NCI-H526 (cell line): ENCODE results near the gene GM2A.
"Not testable (repeated sequence)": the region's sequence is repeated elsewhere in the genome, so short reads cannot be mapped to it uniquely, and the experiment has no call there.

Source experiments
- DNase-seq, 2 experiments: peaks; one replicate each; lab custom pipeline; 2025; lab: John Stamatoyannopoulos, UW

GM2A gene

DNA sequence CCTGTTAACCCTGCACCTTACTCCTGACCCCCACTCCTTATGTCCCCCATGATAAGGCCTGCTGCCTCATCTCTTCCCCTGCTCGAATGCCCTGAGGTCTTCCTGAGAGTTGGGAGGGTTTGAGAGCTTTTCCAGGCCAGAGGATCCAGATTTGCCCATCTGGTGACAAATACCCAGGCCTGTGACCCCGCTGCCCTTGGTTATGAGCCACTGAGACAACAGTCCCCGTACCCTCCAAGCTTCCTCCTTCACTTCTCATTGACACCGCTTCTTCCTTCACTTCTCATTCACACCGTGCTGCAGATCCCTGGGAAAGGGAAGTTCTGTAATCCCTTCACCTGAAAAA, 593 bp downstream of the GM2A start:
- no peak for DNase-seq

DNA sequence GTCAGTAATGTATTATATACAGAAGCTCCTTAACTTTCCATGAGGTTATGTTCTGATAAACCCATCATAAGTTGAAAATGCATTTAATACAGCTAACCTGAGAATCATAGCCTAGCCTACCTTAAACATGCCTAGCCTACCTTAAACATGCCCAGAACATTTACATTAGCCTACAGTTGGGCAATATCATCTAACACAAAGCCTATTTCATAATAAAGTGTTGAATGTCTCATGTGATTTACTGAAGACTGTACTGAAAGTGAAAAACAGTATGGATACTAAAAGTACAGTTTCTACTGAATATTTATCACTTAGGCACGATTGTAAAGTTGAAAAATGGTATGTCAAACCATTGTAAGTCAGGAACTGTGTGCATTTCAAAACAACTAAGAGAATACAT, 1.6 kb downstream of the GM2A start:
- DNase-seq: no peak

DNA sequence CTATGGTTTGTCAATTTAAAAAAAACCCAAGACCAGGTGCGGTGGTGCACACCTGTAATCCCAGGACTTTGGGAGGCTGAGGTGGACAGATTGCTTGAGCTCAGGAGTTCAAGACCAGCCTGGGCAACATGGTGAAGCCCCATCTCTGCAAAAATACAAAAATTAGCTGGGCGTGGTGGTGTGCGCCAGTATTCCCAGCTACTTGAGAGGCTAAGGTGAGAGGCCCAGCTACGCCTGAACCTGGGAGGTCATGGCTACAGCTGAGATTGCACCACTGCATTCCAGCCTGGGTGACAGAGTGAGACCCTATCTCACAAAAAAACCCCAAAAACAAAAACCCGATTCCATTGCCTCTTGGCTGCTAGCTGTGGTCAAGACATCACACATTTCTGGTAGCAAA, 2.0 kb downstream of the GM2A start:
- DNase-seq: not testable (repeated sequence)

DNA sequence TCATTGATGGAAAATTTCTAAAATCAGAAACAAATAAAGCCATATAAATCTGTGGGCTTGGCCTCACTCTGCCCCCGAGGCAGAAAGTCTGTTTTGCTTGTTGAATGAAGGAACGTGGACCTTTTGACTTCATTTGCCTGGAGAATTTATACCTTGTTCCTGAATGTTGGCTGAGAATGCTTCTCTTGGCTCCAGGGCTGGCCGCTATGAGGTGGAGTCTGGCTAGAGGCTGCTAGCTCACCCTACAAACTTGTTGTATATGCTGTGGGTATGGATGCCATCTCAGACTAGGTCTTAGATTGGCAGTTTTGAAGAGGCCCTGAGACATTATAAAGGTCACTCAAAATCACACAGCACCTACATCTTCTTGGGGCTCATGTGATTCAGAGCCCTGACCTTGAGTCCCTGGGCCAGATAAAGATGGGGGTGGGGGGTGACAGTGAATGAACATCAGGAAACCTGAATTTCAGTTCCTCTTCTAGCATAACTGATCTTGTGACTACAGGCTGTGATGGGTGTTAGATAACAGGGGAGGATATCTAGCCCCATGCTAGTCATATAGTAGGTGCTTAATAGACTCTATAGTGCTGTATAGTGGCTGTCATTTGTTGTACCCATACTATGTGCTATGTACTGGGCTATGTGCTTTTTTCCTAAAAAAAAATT, 2.8 kb downstream of the GM2A start:
- DNase-seq: no peak

DNA sequence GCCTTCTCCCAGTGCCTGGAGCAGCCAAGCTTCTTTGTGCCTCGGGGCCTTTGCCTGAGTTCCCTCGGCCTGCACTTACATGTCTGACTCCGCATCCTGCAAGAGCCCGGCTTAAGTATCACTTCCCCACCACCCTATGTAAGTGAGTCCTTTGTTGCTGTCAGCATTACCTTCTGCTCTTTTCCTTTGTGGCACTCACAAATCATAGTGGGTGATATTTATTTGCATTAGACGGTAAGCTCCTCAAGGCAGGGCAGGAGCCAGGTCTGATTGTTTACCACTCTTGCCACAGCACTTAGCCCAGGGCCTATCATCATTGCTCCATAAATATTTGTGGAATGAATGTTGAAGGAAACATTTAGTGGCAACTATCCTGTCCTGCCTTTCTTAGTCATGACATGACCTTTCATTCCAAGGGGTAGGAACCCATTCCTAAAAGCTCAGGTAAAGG, 4.8 kb downstream of the GM2A start:
- no peak for DNase-seq

DNA sequence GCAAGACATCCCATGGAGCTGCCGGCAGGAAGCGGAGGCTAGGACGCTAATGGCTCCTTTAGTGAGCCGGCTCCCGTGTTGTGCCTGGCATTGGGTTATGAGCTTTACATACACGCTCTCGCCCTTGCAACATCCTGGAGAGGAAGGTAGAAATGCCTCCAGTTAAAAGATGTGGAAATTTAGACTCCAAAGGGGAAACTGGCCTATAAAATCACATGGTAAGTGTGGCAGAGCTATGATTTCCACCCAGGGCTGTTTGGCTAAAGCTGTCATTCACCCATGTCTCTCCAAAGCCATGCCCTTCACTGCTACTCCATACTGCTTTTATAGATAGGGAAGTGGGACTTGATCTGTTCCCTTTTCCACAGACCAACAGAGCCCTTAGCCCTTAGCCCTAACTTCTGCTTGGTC, 5.2 kb downstream of the GM2A start:
- no peak for DNase-seq

DNA sequence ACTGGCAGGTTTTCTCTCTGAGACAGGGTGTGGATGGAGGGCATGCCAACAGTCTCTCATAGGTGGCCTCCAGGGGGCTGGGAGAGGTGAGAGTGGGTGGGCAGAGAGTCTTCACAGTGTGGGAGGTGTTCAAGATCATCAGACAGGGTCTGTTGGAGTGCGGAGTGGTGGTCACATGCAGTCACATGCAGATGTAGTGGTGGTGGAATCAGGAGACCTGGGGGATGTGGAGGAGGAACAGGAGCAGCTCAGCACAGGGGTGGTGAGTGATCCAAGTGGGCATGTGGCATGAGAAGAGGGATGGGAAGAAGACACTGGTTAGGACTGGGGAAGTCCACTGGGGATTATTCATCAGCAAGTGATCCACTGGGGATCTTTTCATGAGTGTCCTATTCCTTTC, 5.8 kb downstream of the GM2A start:
- DNase-seq: no peak

DNA sequence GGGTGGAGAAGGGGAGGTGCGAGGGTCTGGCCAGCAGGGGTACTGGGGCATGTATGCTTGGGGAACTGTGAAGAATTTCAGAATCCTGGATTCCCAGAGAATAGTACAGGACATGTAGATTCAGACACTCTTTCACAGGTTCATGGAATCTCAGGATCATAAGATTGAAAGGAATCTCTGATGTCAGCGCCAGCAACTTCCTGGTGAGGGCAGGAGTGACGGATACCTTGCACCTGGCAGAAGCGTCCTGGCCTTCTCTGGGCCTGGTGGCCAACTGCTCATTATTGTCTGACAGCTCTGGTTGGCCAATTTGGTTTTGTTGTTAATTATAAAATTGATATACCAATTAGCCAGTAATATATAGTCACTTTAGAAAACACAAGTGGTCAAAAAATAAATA, 6.9 kb downstream of the GM2A start:
- DNase-seq: no peak

DNA sequence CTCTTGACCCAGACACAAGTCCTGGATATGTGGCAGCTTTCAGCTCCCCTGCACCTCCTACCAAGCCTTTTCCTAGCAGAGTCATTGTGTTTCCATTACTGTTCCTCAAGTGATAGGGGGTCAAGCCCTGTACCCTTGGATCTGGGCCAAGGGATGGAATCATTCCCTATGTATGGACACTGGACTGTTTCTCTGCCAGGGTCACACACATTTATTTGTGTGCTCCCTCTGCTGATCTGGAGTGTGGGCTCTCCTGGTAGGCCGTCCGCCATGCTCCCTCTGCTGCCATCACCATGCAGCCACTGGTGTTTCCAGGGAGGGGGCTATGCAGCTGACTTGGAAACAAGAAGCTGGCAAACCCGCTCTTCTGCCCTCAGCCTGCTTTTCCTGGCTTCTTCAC, 9.5 kb downstream of the GM2A start:
- DNase-seq: no peak

DNA sequence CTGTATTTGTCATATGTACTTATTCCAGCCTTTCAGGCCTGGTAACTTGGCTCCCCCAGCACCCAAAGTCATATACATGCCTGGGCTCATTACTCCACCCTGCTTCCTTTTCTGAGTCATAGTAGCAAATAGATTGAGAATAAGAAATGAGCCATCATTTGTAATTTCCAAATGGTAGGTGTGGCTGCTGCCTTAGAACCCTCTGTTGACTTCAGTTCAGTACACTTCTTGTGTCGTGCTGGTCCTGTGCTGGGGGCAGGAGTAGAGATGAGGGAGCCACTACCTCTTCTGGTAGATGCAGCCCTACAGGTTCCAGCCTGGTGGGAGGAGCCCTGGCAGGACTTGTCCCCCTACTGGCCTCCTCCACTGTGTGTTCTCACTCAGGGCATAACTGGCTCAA, 11.1 kb downstream of the GM2A start:
- no peak for DNase-seq

DNA sequence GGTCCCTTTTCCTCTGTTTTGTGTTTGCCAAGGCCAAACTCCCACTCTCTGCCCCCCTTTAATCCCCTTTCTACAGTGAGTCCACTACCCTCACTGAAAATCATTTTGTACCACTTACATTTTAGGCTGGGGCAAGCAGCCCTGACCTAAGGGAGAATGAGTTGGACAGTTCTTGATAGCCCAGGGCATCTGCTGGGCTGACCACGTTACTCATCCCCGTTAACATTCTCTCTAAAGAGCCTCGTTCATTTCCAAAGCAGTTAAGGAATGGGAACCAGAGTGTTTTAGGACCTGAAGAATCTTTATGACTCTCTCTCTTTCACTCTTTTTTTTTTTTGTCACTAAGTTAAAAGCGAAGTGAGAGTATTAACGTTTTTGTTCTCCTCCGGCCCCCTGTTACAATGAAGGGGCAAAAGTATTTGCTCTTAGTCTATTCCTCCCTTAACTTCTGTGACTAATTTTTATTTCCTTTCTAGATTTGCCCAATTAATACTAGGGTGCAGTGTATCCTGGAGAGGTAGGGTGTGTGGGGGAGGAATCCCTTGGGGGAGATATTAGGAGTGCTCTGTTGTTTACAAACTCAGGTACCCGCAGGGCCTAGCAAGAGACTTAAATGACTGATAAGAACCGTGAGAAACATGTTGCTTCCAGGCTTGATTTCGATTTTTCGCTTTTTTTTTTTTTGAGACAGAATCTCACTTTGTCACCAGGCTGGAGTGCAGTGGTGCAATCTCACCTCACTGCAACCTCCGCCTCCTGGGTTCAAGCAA, 14.7 kb downstream of the GM2A start:
- DNase-seq: no peak

DNA sequence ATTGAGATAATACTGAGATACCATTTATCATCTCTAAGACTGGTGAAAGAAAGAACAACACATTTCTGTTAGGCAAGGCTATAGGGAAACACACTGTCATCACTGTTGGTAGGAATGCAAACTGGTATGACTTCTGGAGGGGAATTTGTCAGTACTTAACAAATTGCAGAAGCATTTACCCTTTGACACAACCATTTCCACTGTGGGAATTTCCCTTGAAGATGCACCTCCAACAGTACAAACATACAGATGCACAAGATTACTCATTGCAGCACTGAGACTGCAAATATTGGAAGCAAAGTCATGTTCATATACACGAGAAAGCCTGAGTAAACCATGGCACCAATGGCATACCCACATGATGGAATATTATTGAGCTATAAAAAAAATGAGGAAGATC, 17.6 kb downstream of the GM2A start:
- no peak for DNase-seq

DNA sequence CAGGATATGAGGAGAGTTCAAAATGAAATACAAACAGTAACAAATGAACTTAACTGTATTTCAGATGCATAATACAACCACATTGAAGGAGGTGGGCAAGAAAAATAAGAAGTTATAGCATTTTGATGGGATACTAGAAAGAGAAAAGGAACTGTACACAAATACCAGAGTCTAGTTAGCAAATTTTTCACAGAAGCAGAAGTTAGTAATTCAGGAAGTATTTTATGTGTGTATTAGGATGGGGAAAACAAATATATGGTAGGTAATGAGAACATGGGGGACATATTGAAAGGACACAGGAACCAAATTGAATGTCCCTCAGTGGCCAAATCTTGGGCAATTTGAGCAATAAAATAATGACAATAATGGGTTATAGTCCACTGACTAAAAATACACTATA, 18.4 kb downstream of the GM2A start:
- DNase-seq: no peak

DNA sequence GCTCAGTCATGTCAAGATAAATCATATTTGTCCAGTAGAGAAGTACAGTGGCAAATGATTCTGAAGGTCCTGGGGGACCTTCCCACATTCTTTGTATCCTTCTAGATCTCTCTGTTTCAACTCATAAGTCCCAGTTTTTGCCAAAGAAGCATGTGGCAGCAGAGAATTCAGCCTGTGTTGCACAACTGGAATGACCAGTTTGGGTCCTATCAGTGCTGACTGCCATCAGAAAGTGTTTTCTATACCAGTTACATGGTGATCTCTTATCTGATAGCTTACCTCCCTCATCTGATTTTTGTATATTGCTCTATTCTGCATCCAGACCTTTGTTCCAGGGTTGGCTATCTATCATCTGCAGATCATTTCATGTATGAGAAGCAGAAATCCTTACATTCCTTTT, 21.7 kb downstream of the GM2A start:
- DNase-seq: peak in 1 of 2 experiments; percentile 29

DNA sequence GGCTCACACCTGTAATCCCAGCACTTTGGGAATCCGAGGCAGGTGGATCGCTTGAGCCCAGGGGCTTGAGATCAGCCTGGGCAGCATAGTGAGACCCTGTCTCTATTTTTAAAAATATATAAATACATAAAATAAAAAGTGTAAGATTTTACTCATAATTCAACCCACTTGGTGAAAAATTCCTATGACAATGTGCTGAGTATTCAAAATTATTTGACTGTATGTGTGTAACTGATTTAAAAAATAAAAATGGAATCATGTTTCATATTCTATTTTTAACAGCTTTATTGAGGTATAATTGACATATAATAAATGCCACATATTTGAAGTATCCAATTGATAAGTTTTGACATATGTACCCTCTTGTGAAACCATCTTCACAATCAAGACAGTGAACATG, 22.8 kb downstream of the GM2A start:
- no peak for DNase-seq

DNA sequence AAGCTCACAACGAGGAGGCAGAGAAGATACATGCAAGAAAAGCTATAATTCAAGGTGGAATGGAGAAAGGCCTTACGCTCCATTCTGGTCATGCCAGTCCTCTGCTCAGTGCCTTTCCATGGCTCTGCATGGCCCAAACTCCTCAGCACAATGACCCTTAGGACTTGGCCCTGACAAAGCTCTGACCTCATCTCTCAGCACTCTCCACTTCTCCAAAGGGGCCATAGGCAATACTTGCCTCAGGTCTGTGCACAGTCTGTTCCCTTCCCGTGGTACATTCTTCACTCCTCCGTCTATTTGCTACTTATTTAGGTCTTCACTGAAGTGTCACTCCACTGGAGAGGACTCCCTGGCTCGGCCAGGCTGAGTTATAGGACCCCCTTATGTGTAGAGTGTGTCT, 25.9 kb downstream of the GM2A start:
- DNase-seq: no peak

DNA sequence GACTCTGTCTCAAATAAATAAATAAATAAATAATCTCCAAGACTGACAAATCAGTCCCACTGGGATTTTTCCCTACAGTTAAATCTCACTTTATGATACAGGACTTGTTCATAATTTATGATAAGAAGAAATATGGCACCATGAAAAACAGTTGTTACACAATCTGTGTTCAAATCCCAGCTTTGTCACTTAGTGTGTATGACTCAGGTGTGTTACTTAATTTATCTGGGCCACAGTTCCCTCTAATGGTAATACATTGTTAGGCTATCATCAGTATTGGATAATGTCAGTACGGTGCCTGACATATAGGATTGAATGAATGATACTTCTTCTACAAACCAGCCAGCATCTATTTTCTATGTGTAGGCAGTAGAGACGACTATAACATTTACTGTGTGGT, 27.5 kb downstream of the GM2A start:
- DNase-seq: no peak

DNA sequence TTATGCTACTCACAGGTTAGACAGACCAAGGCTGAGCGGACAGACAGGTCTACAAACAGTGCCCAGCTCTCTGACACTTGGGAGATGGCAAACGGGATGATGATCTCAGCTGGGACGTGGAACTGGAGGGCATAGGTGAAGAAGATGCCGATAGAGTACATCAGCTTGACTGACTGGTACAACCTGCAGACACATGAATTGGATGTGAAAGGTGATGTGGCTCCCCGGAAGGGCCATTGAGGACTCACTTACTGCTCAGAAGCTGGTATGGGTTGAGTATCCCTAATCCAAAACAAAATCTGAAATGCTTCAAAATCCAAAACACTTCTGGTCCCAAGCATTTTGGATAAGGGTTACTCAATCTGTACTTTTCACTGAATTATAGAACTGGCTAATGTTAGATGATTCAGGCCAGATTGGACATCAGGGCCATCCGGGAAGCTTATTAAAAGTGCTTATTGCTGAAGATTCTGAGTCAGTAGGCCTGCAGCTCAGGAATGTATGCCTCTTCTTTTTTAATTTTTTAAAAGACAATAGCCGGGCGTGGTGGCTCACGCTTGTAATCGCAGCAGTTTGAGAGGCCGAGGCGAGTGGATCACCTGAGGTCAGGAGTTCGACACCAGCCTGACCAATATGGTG, 28.1 kb downstream of the GM2A start:
- no peak for DNase-seq

DNA sequence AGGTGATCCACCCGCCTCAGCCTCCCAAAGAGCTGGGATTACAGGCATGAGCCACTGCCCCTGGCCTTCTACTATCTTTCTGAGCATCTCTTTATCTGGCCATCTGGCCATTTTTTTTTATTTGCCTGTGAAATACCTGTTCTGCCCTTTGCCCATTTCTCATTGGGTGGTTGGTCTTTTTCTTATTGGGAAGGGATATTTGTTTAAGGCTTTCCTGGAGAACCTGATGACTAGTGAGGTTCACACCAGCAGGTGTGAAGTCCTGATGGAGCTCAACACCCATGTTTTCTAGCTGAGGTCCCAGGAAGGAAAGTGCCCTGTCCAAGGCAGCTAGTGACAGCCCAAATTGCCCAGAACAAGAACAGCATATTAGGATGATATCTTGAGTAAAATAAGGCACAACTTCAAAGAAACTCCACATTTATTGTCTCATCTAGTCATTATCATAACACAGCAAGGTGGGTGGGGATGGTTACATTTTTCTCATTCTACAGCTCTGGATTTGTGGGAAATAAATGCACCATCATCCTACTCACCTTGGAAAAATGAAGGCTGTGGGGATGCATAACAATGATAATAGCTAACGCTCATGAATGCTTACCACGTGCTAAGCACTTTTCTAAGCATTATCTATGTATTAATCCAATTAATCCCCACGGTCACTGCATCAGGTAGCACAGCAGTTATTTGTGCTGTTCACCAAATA, 30.3 kb downstream of the GM2A start:
- no peak for DNase-seq

DNA sequence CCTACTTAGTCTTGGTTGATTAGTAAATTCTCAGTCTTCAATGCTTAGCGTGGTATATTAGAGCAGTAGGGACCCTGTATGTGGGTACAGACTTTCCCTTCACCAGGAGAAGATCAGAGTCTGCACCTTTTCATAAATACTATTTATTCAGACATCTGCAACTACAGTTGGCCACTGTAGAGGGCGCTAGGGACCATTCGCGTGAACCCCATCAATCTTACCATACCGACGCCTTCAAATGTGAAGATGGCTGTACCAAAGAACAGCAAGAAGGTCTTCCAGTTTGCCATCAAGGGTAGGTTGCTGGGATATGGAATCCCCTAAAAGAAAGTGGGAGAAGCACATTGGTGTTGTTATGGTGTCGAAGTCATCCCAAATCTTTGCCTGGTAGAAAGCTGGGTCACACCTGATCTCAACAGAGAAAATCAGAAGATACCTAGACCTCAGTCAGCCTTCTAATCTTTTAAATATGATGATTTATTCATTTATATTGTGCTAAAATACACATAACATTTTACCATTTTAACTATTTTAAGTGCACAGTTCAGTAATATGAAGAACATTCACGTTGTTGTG, 31.5 kb downstream of the GM2A start:
- no peak for DNase-seq

DNA sequence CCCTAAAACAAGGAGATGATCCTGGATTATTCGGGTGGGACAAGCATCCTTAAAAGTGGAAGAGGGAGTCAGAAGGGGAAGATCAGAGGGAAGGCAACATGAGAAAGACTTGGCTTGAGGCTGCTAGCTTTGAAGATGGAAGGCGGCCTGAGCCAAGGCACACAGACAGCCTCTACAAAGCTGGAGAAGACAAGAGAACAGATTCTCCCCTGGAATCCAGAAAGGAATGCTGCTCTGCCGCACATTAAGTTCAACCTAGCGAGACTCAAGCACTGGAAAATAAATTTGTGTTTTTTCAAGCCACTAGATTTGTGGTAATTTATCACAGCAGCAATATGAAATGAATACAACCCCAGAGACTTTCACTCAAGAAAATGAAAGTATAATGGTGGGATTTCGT, 32.7 kb downstream of the GM2A start:
- no peak for DNase-seq

DNA sequence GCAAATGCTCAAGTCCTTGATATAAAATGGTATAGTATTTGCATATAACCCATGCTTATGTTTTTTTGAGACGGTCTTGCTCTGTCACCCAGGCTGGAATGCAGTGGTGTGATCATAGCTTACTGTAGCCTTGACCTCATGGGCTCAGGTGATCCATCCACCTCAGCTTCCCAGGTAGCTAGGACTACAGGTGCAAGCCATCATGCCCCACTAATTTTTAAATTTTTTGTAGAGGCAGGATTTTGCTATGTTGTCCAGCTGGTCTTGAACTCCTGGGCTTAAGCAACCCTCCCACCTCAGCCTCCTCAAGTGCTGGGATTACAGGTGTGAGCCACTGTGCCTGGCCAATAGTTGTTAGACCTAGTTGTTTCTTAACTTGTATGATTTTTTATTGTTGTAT, 33.3 kb downstream of the GM2A start:
- no peak for DNase-seq
